ENCODE data around the gene RBM28. TPM values are rescaled to one million over a fixed set of nuclear protein-coding genes. Genes with fewer than 3 reads are reported as not detected.

Gene RBM28
- total RNA-seq, 1 experiment from 2014 or later = 71.4 TPM

DNA sequence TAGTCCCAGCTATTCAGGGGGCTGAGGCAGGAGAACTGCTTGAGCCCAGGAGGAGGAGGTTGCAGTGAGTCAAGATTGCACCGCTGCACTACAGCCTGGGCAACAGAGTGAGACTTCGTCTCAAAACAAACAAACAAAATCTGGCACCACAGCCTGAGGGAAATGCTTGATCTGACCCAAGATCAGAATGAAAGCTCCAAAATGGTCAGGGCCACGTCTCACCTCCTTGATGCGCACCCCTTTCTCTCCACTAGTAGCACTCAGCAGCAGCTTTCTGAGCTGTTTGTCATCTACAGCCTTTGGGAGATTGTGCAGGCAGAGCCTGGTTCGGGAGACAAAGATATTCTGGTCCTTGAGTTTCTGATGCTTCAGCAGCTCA is 22.7 kb downstream of the RBM28 start:
- no peaks in the 10 kb centered on the region for H3K4me1 Mint-ChIP-seq (ENCODE audit: low read depth, unreplicated experiment)
- TF ChIP-seq, protein P1, sequence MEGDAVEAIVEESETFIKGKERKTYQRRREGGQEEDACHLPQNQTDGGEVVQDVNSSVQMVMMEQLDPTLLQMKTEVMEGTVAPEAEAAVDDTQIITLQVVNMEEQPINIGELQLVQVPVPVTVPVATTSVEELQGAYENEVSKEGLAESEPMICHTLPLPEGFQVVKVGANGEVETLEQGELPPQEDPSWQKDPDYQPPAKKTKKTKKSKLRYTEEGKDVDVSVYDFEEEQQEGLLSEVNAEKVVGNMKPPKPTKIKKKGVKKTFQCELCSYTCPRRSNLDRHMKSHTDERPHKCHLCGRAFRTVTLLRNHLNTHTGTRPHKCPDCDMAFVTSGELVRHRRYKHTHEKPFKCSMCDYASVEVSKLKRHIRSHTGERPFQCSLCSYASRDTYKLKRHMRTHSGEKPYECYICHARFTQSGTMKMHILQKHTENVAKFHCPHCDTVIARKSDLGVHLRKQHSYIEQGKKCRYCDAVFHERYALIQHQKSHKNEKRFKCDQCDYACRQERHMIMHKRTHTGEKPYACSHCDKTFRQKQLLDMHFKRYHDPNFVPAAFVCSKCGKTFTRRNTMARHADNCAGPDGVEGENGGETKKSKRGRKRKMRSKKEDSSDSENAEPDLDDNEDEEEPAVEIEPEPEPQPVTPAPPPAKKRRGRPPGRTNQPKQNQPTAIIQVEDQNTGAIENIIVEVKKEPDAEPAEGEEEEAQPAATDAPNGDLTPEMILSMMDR (IDR thresholded peaks at IDR 0.05; ENCODE audit: insufficient read depth in 1 of 2, low read depth in 1 of 2, low read length in 1 of 2, severe bottlenecking in 1 of 2, unreplicated experiment in 1 of 2) = no peak
- ChIA-PET CTCF (interaction anchor here (1.2 to 1.8 kb wide), 2 partner anchors 26 to 54 kb away, joined by 3 read pairs; no protein-coding TSS in a partner anchor), POLR2A (no interaction called here)
- DNase-seq = no peak
- intact Hi-C loops (cut with micrococcal nuclease; ENCODE audit: unreplicated experiment) = loop anchor here (5.0 kb wide), 1 partner anchor 64 kb away; no protein-coding TSS in a partner anchor
- H3K27ac Mint-ChIP-seq (ENCODE audit: unreplicated experiment) = no peak overlapping the region
- H3K9me3 Mint-ChIP-seq (ENCODE audit: unreplicated experiment) = no peaks in the 10 kb centered on the region
- Histone ChIP-seq H3K4me1 (no peaks in the 10 kb centered on the region), H3K36me3 (ENCODE audit: control insufficient read depth, insufficient read depth, low read length) (no peaks in the 10 kb centered on the region; the same call in 1 of the 2 replicates), H3K27me3 (replicated peaks; ENCODE audit: control insufficient read depth, insufficient read depth, low read length) (no peaks in the 10 kb centered on the region), H3K4me3 (ENCODE audit: low read depth, low read length) (no peak overlapping the region), H3K9me3 (no peaks in the 10 kb centered on the region)
- peaks cover 82% of the 10 kb centered on the region for H3K36me3 Mint-ChIP-seq (ENCODE audit: insufficient read depth, unreplicated experiment)
- no peak overlapping the region for H3K4me3 Mint-ChIP-seq (ENCODE audit: unreplicated experiment)
- no TSS peak for BruUV-seq (replicated peaks)
- no peaks in the 10 kb centered on the region for H3K27me3 Mint-ChIP-seq (ENCODE audit: insufficient read depth, unreplicated experiment)

DNA sequence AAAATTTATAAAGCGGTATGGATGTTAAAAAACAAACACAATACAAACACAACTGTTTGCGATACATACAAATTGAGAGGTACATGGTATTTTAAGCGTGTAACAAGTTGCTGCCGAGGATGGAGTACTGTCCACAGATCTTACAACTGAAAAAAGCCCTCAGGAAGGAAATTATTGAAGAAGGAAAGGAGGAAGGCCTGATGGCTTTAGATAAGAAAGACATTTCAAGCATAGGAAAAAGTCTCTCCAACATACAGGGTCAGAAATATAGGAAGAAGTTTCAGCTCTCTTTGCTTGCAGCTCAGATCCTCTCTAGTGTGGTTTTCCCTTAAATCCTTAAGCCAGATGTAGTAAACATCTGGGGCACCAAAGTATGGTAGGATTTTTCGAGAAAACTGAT is 25.0 kb downstream of the RBM28 start:
- Mint-ChIP-seq H3K36me3 (ENCODE audit: insufficient read depth, unreplicated experiment) (peaks cover 89% of the 10 kb centered on the region), H3K4me3 (ENCODE audit: unreplicated experiment) (no peak overlapping the region), H3K27me3 (ENCODE audit: insufficient read depth, unreplicated experiment) (no peaks in the 10 kb centered on the region), H3K9me3 (ENCODE audit: unreplicated experiment) (no peaks in the 10 kb centered on the region), H3K4me1 (ENCODE audit: low read depth, unreplicated experiment) (no peaks in the 10 kb centered on the region), H3K27ac (ENCODE audit: unreplicated experiment) (no peak overlapping the region)
- BruUV-seq (replicated peaks) = no TSS peak
- intact Hi-C loops (cut with micrococcal nuclease; ENCODE audit: unreplicated experiment) = no loop called here
- H3K4me3 ChIP-seq (ENCODE audit: low read depth, low read length) = no peak overlapping the region
- DNase-seq = no peak
- H3K4me1 ChIP-seq = no peaks in the 10 kb centered on the region
- ChIA-PET POLR2A (no interaction called here), CTCF (no interaction called here)
- no peaks in the 10 kb centered on the region for H3K9me3 ChIP-seq
- H3K36me3 ChIP-seq (ENCODE audit: control insufficient read depth, insufficient read depth, low read length) = peaks cover 3% of the 10 kb centered on the region
- TF ChIP-seq, protein P1 (IDR thresholded peaks at IDR 0.05; ENCODE audit: insufficient read depth in 1 of 2, low read depth in 1 of 2, low read length in 1 of 2, severe bottlenecking in 1 of 2, unreplicated experiment in 1 of 2) = no peak
- no peaks in the 10 kb centered on the region for H3K27me3 ChIP-seq (replicated peaks; ENCODE audit: control insufficient read depth, insufficient read depth, low read length)

DNA sequence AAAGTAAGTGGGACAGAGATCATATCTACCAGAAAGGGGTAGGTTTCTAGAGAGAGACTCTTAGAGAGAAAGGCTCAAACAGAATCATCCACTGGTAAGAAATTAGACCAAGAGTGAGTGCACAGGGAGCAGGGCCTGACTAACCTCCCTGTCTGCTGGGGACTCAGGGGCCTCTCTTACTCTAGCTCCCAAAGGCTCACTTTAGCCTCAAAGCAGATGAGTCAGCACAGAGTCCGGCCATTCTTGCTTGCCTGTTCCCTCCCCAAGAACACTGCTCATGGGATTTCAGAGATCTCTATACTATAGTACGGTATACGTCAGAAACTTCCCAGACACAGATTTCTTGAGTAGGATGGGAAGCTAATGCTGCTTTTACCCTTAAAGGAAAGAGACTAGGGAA is 32.7 kb downstream of the RBM28 start:
- no peak for DNase-seq
- Histone ChIP-seq H3K4me1 (no peaks in the 10 kb centered on the region; the same call in 1 of the 2 replicates), H3K4me3 (ENCODE audit: low read depth, low read length) (no peak overlapping the region), H3K27me3 (replicated peaks; ENCODE audit: control insufficient read depth, insufficient read depth, low read length) (no peaks in the 10 kb centered on the region), H3K36me3 (ENCODE audit: control insufficient read depth, insufficient read depth, low read length) (peaks cover 3% of the 10 kb centered on the region), H3K9me3 (no peaks in the 10 kb centered on the region)
- Mint-ChIP-seq H3K27me3 (ENCODE audit: insufficient read depth, unreplicated experiment) (no peaks in the 10 kb centered on the region), H3K4me1 (ENCODE audit: low read depth, unreplicated experiment) (no peaks in the 10 kb centered on the region), H3K9me3 (ENCODE audit: unreplicated experiment) (no peaks in the 10 kb centered on the region), H3K4me3 (ENCODE audit: unreplicated experiment) (no peak overlapping the region), H3K36me3 (ENCODE audit: insufficient read depth, unreplicated experiment) (peaks cover 83% of the 10 kb centered on the region), H3K27ac (ENCODE audit: unreplicated experiment) (no peak overlapping the region)
- ChIA-PET POLR2A (no interaction called here), CTCF (no interaction called here)
- intact Hi-C loops (cut with micrococcal nuclease; ENCODE audit: unreplicated experiment) = loop anchor here (1.0 kb wide), 1 partner anchor 41 kb away; no protein-coding TSS in a partner anchor
- TF ChIP-seq, protein P1 (IDR thresholded peaks at IDR 0.05; ENCODE audit: insufficient read depth in 1 of 2, low read depth in 1 of 2, low read length in 1 of 2, severe bottlenecking in 1 of 2, unreplicated experiment in 1 of 2) = no peak
- BruUV-seq (replicated peaks) = no TSS peak

All from Caco-2 (cell line).